Neural progenitor cell (in vitro differentiated cells): Measurements from ENCODE around the gene BOLA1.

Experiments used
- CTCF ChIP-seq: fragments of 200-600 bp; sonication (generic); IDR thresholded peaks from 2 replicates; pipeline ENCODE4 v1.5.1; 2017; ENCODE audit warnings: antibody characterized with exemption, mild to moderate bottlenecking
- EZH2 ChIP-seq: fragments of 200-600 bp; sonication (generic); IDR thresholded peaks from 2 replicates; pipeline ENCODE4 v1.6.1; 2017; ENCODE audit warnings: antibody characterized with exemption, mild to moderate bottlenecking, moderate library complexity
- EZH2phosphoT487 ChIP-seq: fragments of 200-600 bp; sonication (generic); IDR thresholded peaks from 2 replicates; pipeline ENCODE4 v1.6.1; 2017; ENCODE audit warnings: antibody characterized with exemption

- TF ChIP-seq CTCF: no peak
- no peak for TF ChIP-seq EZH2
- TF ChIP-seq EZH2phosphoT487: no peak
These were observed 13.8 kb upstream of the BOLA1 start for GRCh38 chr1:149885339-149886120.
